Uterus (tissue), 4 donors: ENCODE data around the gene FHIP1A. TPM values are rescaled to one million over a fixed set of nuclear protein-coding genes. Genes with fewer than 3 reads are reported as not detected.

ENCODE experiments used
- DNase-seq, 2 donors: peaks; one replicate each; pipeline ENCODE4 v3.0.0-alpha.2; 2019 to 2020
- H3K27ac ChIP-seq, 2 donors: fragments of 200-600 bp; sonication (generic); 1 replicate in 1 of 2; 2 replicates in 1 of 2; pipeline ENCODE4 v1.5.1; 2016 to 2018
- H3K27me3 ChIP-seq, 2 donors: fragments of 200-600 bp; sonication (generic); one replicate each; pipeline ENCODE4 v1.5.1; 2018 to 2019; ENCODE audit warnings: control low read depth in 1 of 2
- H3K36me3 ChIP-seq, 2 donors: fragments of 200-600 bp; sonication (generic); one replicate each; pipeline ENCODE4 v1.5.1; 2019; ENCODE audit warnings: control low read depth in 1 of 2
- H3K4me1 ChIP-seq, 2 donors: fragments of 200-600 bp; sonication (generic); one replicate each; pipeline ENCODE4 v1.5.1; 2018 to 2019; ENCODE audit warnings: control low read depth in 1 of 2
- H3K4me3 ChIP-seq, 2 donors: fragments of 200-600 bp; sonication (generic); 1 replicate in 1 of 2; 2 replicates in 1 of 2; pipeline ENCODE4 v1.5.1; 2018 to 2019; ENCODE audit warnings: mild to moderate bottlenecking in 1 of 2
- H3K9me3 ChIP-seq, 2 donors: fragments of 200-600 bp; sonication (generic); one replicate each; pipeline ENCODE4 v1.5.1; 2019; ENCODE audit warnings: control low read depth in 1 of 2
- POLR2A ChIP-seq, 2 donors: fragments of 450-650 bp; IDR thresholded peaks; one replicate each; pipeline ENCODE4 v1.6.1; 2016; ENCODE audit warnings: antibody characterized with exemption in 2 of 2, mild to moderate bottlenecking in 1 of 2, moderate library complexity in 1 of 2
- intact Hi-C: fragments of 100-400 bp; cut with DNase I; formaldehyde crosslinking; loops from one replicate; pipeline ENCODE4 v1.15.1; 2023; ENCODE audit warnings: low total_unique reads
- total RNA-seq, 4 donors: library from RNA; depleted of rRNA in 3 of 4; stranded (reverse); fragments of >200 nt in 3 of 4; gene quantifications; one replicate each; pipeline versions ENCODE4 v1.1.0 to v1.2.4, GENCODE V29; 2014 to 2023
- TF ChIP-seq, protein P1 (sequence below), 4 experiments: fragments of 200-600 bp in 2 of 4; fragments of 450-650 bp in 2 of 4; sonication (generic) in 2 of 4; IDR thresholded peaks; one replicate each; pipeline ENCODE4 v1.5.1; 2016 to 2019; ENCODE audit warnings: antibody characterized with exemption in 4 of 4, mild to moderate bottlenecking in 2 of 4, moderate library complexity in 1 of 4
- donor health status: DM: yes; HTN: yes; CAD: no.

FHIP1A gene
- total RNA-seq, 4 donors from 2014 or later = 2.6 to 25.6 (median 10.5) TPM

- no peak for TF ChIP-seq POLR2A (IDR thresholded peaks at IDR 0.05)
- no peak for DNase-seq
- Histone ChIP-seq H3K27ac (no peak overlapping the region), H3K27me3 (no peaks in the 10 kb centered on the region), H3K4me3 (no peak overlapping the region), H3K9me3 (no peaks in the 10 kb centered on the region), H3K36me3 (no peaks in the 10 kb centered on the region), H3K4me1 (no peaks in the 10 kb centered on the region)
- intact Hi-C loops = no loop called here
These were observed 28.5 kb downstream of the FHIP1A start for GRCh38 chr4:151437505-151437904.

DNA sequence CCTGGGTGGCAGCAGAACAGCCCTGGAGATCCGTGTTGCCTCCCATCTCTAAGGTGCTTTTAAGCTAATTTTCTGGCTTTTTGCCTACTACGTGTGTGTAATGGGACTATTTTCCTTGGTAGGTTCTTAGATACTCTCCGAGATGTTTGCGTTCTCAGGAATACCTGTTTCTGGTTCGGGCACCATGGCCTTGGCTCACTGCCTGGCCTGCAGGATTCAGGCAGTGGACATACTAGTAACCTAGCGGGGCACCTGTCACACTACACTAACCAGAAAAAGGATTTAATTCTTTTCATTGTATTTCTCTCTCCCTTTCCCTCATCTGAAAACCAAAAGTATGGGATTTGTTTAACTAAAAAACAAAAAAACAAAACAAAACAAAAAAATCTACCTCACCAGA, 29.2 kb downstream of the FHIP1A start:
- Histone ChIP-seq H3K36me3 (no peaks in the 10 kb centered on the region), H3K4me1 (no peaks in the 10 kb centered on the region), H3K27me3 (no peaks in the 10 kb centered on the region), H3K27ac (no peak overlapping the region), H3K4me3 (no peak overlapping the region), H3K9me3 (no peaks in the 10 kb centered on the region)
- intact Hi-C loops = no loop called here
- DNase-seq = no peak
- TF ChIP-seq POLR2A (IDR thresholded peaks at IDR 0.05) = no peak
- TF ChIP-seq, protein P1, sequence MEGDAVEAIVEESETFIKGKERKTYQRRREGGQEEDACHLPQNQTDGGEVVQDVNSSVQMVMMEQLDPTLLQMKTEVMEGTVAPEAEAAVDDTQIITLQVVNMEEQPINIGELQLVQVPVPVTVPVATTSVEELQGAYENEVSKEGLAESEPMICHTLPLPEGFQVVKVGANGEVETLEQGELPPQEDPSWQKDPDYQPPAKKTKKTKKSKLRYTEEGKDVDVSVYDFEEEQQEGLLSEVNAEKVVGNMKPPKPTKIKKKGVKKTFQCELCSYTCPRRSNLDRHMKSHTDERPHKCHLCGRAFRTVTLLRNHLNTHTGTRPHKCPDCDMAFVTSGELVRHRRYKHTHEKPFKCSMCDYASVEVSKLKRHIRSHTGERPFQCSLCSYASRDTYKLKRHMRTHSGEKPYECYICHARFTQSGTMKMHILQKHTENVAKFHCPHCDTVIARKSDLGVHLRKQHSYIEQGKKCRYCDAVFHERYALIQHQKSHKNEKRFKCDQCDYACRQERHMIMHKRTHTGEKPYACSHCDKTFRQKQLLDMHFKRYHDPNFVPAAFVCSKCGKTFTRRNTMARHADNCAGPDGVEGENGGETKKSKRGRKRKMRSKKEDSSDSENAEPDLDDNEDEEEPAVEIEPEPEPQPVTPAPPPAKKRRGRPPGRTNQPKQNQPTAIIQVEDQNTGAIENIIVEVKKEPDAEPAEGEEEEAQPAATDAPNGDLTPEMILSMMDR (IDR thresholded peaks at IDR 0.05) = no peak

DNA sequence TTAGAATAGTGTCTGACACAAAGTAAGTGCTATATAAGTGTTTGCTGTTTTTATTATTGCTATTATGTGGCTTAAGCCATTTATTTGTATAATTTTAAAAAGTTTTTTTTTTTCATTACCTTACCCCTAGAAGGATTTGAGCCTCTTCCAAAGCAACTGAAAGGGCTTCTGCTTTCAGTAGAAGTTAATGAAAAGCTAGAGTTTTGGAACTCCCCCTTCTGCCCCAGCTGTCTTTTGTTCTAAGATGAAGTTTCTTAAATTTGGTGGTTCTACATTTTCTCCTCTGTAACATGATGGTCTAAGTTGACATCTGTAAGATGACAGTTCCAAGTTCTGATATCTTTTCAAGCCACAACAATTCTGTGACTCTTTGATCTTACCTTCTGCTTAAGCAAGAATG, 30.3 kb downstream of the FHIP1A start:
- no peak for DNase-seq
- Histone ChIP-seq H3K9me3 (no peaks in the 10 kb centered on the region), H3K4me1 (no peaks in the 10 kb centered on the region), H3K27ac (no peak overlapping the region), H3K36me3 (no peaks in the 10 kb centered on the region), H3K27me3 (no peaks in the 10 kb centered on the region), H3K4me3 (no peak overlapping the region)
- intact Hi-C loops = no loop called here
- no peak for TF ChIP-seq POLR2A (IDR thresholded peaks at IDR 0.05)
- TF ChIP-seq, protein P1 (IDR thresholded peaks at IDR 0.05) = no peak

- intact Hi-C loops = no loop called here
These were observed 33.0 kb downstream of the FHIP1A start for GRCh38 chr4:151442002-151442401.

GRCh38 chr4:151443247-151443646, 34.3 kb downstream of the FHIP1A start:
- no peak for TF ChIP-seq POLR2A (IDR thresholded peaks at IDR 0.05)
- TF ChIP-seq, protein P1 (IDR thresholded peaks at IDR 0.05) = no peak
- H3K4me3 ChIP-seq = no peak overlapping the region

More at GRCh38 chr4:151442002-151442401, 33.0 kb downstream of the FHIP1A start:
- no peak for TF ChIP-seq POLR2A (IDR thresholded peaks at IDR 0.05)
- TF ChIP-seq, protein P1 (IDR thresholded peaks at IDR 0.05) = no peak
- Histone ChIP-seq H3K9me3 (no peaks in the 10 kb centered on the region), H3K4me1 (no peaks in the 10 kb centered on the region), H3K36me3 (no peaks in the 10 kb centered on the region), H3K27ac (no peak overlapping the region), H3K4me3 (no peak overlapping the region), H3K27me3 (no peaks in the 10 kb centered on the region)
- DNase-seq = no peak

GRCh38 chr4:151443752-151444151, 34.8 kb downstream of the FHIP1A start:
- H3K4me1 ChIP-seq = no peaks in the 10 kb centered on the region
- H3K4me3 ChIP-seq = no peak overlapping the region
- H3K27me3 ChIP-seq = no peaks in the 10 kb centered on the region
- H3K36me3 ChIP-seq = no peaks in the 10 kb centered on the region
- DNase-seq = no peak
- H3K9me3 ChIP-seq = no peaks in the 10 kb centered on the region
- TF ChIP-seq, protein P1 (IDR thresholded peaks at IDR 0.05) = no peak
- no peak for TF ChIP-seq POLR2A (IDR thresholded peaks at IDR 0.05)
- intact Hi-C loops = no loop called here
- H3K27ac ChIP-seq = no peak overlapping the region

More at GRCh38 chr4:151443247-151443646, 34.3 kb downstream of the FHIP1A start:
- Histone ChIP-seq H3K9me3 (no peaks in the 10 kb centered on the region), H3K27me3 (no peaks in the 10 kb centered on the region), H3K36me3 (no peaks in the 10 kb centered on the region), H3K27ac (no peak overlapping the region), H3K4me1 (no peaks in the 10 kb centered on the region)
- intact Hi-C loops = no loop called here
- DNase-seq = no peak
